Uterus (tissue), 2 donors: ENCODE data around the gene RAB4B.

Experiments
- CTCF ChIP-seq, 4 experiments: fragments of 200-600 bp in 2 of 4; fragments of 450-650 bp in 2 of 4; sonication (generic) in 2 of 4; IDR thresholded peaks; one replicate each; pipeline ENCODE4 v1.5.1; 2016 to 2019; ENCODE audit warnings: antibody characterized with exemption in 4 of 4, mild to moderate bottlenecking in 2 of 4, moderate library complexity in 1 of 4
- POLR2A ChIP-seq, 2 donors: fragments of 450-650 bp; IDR thresholded peaks; one replicate each; pipeline ENCODE4 v1.6.1; 2016; ENCODE audit warnings: antibody characterized with exemption in 2 of 2, mild to moderate bottlenecking in 1 of 2, moderate library complexity in 1 of 2

- TF ChIP-seq CTCF (IDR thresholded peaks at IDR 0.05) (no peak), POLR2A (IDR thresholded peaks at IDR 0.05) (no peak)
Measured at GRCh38 chr19:40791349-40791748, 13.3 kb downstream of the RAB4B start.
